ENCODE measurements around the gene COPG1.
A peak's percentile ranks its signal among the peaks of the same experiment; 100 is the strongest.
"Not testable (repeated sequence)": the region's sequence is repeated elsewhere in the genome, so short reads cannot be mapped to it uniquely, and the experiment has no call there.

The COPG1 gene, protein sequence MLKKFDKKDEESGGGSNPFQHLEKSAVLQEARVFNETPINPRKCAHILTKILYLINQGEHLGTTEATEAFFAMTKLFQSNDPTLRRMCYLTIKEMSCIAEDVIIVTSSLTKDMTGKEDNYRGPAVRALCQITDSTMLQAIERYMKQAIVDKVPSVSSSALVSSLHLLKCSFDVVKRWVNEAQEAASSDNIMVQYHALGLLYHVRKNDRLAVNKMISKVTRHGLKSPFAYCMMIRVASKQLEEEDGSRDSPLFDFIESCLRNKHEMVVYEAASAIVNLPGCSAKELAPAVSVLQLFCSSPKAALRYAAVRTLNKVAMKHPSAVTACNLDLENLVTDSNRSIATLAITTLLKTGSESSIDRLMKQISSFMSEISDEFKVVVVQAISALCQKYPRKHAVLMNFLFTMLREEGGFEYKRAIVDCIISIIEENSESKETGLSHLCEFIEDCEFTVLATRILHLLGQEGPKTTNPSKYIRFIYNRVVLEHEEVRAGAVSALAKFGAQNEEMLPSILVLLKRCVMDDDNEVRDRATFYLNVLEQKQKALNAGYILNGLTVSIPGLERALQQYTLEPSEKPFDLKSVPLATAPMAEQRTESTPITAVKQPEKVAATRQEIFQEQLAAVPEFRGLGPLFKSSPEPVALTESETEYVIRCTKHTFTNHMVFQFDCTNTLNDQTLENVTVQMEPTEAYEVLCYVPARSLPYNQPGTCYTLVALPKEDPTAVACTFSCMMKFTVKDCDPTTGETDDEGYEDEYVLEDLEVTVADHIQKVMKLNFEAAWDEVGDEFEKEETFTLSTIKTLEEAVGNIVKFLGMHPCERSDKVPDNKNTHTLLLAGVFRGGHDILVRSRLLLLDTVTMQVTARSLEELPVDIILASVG

DNA sequence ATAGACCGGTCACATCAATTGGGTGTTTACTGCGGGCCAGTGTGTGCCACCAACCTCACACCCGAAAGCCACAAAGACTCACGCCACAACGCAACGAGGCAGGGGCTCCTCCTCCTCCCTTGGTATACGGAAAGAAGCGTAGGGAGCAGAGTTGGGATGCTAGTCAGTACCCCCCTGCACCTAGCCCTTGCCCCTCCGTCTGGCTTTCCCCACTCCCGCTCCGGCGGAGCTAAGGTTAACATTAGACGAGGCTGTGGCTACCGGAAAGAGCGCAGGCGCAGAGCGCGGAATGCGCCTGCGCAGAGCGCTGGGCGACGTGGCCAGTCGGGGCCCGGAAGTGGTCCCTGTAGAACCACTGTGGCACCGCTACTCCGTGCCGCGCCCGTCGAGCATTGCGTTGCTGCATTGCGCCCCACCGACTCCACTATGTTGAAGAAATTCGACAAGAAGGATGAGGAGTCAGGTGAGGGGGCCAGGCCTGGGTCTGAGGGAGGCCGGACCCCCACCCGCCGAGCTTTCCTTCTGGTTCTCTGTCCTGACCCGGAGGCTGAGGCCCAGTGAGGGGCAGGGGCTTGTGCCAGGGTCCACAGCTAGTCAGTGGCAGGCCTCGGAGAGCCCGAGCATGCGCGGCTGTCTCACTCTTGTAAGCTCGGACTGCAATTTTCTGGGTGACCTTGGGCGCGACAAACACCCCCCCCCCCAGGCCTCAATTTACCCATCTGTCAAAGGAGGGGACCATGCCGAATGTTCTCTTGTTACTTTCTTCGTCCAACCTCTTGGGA is at the start of gene COPG1:
TSS of gene COPG1 (plus strand) at position 323 of the 782 bp plus-strand sequence. CDS start at position 427, 104 bp downstream.
- peak; percentile 81 to 84 for DNase-seq (ENCODE audit: low read depth in 1 of 2, low spot score in 1 of 2)

DNA sequence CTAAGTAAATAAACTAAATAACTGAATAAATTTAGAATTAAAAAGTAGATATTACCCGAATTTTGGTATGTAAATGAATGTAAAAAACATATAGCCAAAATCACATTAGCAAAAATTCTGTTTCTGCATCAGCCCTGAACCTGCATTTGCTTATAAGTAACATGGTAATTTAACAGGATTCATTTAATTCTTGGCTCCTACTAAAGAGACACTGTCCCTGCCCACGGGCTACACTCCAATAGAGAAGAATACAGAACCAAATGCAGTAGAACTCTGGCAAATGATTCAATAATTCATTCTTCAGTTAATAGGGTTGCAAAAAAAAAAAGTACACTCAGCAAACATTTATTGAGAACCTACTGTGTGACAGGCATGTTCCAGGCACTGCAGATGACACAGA is 44.9 kb upstream of the COPG1 start:
- no peak for DNase-seq (ENCODE audit: low read depth in 1 of 2, low spot score in 1 of 2)

DNA sequence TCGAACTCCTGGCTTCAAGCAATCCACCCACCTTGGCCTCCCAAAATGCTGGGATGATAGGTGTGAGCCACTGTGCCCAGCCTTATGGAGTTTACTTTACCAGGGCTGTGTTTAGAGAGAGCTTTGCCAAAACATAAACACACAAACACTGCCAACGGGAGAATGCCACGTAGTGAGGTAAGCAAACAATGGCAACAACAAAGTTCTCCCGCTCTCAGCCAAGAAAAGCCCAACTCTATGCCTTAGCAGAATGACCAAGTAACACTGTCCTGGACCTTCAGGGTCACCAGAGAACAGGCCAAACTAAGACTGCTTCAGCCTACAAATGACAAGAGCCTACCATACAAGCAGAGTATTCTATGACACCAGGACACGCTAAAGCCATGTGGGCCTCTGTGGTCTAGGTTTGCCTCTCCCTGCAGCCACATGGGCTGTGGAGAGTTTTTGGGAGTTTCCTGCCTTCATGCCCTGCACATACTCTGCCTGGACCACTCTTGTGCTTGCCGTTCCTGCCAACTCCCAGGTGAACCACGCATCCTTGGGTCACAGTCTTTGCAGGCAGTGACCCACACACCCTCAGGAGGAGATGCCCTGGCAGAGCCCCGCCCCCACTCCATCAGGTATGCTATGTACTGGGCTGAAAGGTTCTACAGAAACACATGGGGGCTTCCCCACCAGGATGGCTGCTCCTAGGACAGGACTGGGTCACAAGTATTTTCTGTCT is 44.1 kb upstream of the COPG1 start:
- no peak for DNase-seq (ENCODE audit: low read depth in 1 of 2, low spot score in 1 of 2)

DNA sequence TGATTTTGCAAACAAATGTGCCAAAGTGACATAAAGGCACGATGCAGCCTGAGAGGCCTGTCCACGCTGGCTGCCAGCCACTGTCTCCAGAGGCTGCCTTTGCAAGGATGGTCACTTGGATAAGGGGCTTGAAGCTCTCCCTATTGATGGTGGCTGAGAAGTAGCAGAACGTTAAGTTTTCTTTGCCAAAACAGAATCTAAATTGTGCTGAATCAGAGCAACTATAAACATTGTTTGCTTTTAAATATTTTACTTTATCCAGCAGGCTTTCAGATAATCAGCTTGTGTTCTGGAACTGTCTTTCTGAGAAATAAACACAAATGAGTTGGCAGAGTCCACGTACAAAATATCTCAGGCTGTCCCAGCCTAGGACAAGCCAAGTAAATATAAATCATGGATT is 41.9 kb upstream of the COPG1 start:
- DNase-seq (ENCODE audit: low read depth in 1 of 2, low spot score in 1 of 2), result no peak

DNA sequence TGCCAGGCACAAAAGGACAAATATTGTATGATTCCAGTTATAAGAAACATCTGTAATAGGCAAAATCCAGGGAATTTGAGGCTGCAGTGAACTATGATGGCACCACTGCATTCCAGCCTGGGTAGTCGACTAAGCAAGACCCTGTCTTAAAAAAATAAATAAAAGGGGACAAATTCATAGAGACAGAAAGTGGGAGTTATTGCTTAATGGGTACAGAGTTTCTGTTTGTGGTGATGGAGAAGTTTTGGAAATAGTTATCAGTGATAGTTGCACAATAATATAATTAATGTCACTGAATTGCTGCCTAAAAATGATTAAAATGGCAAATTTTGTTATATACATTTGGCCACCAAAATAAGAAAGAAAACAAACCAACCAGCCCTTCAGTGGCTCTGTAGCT is 38.1 kb upstream of the COPG1 start:
- DNase-seq (ENCODE audit: low read depth in 1 of 2, low spot score in 1 of 2), result no peak

DNA sequence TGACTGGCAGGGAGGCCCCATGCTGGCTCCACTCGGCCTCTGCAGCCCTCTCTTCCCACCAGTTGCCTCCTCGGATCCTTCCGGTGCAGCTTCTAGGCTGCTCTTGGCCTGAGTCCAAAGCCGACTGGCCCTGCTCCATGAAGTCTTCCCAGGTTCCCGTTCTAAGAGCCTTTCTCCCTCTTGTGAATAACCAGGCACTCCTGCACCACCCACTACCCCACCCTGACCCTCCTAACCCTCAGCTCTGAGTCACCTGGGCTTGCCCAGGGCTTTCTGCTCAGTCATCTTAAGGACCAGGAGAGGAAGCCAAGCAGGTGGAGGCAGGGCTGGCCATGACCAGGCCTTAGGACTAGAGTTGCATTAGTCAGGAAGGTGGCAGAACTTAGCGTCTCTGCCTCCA is 37.6 kb upstream of the COPG1 start:
- DNase-seq (ENCODE audit: low read depth in 1 of 2, low spot score in 1 of 2), result no peak

DNA sequence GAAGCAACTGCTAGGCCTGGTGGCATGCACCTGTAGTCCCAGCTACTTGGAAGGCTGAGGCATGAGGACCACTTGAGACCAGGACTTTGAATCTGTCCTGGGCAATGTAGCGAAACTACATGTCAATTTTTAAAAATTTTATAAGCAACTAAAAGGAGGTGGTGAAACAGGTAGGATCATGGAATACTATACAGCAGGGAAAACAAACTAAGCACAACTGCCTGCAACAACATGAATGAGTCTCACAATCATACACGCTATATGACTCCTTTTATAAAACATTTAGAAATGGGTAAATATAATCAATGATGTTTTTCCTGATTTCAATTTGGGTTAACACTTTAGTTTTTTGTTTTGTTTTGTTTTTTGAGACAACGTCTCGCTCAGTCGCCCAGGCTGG is 36.2 kb upstream of the COPG1 start:
- no peak for DNase-seq (ENCODE audit: low read depth in 1 of 2, low spot score in 1 of 2)

DNA sequence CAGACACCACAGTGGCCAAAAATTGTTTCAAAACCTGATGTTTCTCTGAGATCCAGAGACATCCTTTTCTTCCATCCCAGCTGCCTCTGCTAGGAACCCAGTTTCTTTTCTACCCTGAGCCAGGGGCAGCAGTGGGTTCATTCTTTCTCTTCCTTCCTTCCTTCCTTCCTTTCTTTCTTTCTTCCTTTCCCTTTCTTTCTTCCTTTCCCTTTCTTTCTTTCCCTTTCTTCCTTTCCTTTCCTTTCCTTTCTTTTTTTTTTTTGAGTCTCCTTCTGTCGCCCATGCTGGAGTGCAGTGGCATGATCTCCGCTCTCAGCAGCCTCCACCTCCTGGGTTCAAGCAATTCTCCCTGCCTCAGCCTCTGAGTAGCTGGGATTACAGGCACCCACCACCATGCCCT is 30.7 kb upstream of the COPG1 start:
- no peak for DNase-seq (ENCODE audit: low read depth in 1 of 2, low spot score in 1 of 2)

DNA sequence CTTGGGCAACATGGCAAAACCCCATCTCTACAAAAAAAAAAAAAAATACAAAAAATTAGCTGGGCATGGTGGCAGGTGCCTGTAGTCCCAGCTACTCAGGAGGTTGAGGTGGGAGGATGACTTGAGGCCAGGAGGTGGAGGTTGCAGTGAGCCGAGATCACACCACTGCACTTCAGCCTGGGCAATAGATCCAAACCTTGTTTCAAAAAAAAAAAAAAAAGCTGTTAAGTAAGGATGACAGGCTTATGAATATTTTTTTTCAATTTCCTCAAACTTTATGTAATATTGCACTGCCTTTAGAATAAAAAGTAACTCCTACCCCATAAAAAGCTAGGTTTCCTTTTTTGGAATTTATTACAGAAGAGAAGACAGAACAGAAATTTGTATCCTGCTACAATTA is 25.0 kb upstream of the COPG1 start:
- not testable (repeated sequence) for DNase-seq (ENCODE audit: low read depth in 1 of 2, low spot score in 1 of 2)

DNA sequence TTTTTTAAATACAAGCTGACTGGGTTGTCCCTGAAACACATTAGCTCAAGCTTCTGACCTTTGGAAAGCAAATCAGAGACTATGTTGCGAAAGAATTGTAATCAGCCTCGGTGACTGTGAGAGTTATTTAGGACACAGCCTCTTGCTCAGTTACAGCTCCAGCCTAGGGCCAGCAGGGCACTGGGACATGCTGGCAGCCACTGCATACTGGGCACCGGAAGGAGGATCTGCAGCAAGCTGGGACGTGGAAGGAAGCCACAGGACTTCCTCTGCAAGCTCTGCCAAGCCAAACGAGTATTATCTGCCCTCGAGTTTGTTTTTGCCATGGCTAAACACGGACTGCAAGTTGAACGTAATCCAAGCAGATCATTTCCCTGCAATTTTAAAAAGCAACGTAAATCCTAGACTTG is 24.4 kb upstream of the COPG1 start:
- DNase-seq (ENCODE audit: low read depth in 1 of 2, low spot score in 1 of 2), result no peak

DNA sequence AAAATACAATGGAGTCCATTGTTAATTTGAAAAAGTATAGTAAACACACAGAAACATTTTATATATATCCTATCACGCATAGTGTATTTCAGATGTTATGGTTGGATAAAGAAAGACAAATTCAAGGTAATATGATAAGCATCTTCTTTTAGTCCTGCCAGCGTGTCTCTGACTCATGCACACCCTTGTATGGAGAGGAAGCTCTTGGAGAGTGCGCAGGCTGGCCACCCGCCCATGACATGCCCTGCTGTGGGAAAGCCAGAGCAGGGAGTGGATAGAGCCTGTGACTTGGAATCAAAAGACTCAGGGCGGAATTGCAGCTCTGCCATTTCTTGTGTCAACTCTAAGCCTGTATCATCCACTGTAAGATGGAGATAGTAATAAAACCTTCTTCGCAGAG is 23.0 kb upstream of the COPG1 start:
- no peak for DNase-seq (ENCODE audit: low read depth in 1 of 2, low spot score in 1 of 2)

DNA sequence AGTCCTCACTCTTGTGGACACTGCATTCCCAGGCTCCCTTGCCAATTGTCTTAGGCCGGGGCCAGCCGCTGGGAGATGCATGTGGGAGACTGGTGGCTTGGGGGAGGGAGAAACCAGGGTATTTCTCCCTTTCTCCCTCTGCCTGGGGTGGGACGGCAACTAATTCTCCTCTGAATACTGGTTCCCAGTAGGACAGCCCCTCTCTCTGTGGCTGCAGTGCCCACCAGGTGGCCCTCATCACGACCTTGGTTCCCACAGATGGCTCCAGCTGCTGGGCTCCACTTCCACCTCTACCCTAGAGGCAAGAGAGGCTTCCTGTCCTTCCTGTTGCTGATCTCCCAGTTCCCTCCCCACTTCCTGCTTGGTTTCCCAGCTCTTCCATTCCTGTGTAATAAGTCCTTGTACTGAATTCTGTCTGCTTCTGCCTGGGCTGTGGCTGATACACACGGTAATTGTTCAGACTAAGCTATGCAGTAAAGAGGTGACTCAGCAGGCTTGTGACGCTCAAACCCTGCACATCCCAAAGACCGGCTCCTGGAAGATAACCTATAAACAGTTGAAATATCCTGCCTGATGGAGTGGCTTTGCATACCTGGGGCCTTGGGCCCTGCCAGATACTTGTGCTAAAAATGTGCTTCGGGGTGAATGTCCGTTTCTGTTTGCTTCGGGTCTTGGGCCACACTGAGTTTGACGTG is 20.4 kb upstream of the COPG1 start:
- DNase-seq (ENCODE audit: low read depth in 1 of 2, low spot score in 1 of 2), result no peak

DNA sequence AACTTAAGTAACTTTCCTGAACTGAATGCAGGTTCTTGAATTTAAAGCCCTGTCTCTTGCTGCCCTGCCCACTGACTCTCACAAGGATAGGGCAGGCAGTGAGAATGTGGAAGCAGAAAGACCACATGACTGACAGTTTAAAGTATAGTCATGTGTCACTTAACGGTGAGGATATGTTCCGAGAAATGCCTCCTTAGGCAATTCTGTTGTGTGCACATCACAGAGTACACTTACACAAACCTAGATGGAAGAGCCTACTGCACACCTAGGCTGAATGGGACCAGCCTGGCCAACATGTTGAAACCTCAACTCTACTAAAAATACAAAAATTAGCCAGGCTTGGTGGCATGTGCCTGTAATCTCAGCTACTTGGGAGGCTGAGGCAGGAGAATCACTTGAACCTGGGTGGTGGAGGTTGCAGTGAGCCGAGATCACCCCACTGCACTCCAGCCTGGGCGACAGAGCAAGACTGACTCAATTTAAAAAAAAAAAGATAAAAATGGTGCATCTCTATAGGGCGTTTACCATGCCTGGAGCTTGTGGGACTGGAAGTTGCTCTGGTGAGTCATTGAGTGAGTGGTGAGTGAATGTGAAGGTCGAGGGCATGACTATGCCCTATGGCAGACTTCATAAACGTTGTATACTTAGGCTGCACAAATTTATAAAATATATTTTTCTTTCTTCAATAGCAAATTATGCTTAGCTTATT is 18.9 kb upstream of the COPG1 start:
- no peak for DNase-seq (ENCODE audit: low read depth in 1 of 2, low spot score in 1 of 2)

DNA sequence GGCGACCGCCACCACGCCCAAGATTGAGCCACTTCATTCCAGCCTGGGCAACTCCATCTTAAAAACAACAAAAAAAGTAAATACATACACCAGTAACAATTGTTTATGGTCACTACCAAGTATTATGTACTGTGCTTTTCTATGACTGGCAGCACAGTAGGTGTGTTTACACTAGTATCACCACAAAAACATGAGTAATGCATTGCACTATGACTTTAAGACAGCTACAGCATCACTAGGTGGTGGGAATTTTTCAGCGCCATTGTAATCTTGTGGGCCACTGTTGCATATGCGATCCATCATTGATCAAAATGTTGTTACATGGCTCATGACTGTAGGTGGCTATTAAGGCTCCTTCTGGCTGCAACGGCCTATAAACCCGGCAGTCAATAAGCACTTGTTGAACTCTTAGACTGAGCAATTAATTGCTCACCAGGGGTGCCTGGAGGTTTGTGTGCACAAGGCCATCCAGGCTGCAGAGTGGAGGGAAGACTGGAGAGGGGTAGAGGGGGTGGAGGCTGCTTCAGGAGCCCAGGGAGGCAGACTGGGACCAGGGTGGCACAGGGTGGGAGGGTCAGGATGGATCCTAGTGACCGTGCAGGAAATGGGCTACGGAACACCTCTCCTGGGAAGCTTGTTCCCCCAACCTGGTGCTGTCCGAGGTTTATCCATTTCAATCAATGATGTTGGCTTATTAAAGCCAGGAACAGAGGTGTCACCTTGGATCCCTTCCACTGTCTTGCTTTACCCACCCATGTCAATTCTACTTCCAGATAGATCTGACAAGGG is 17.9 kb upstream of the COPG1 start:
- DNase-seq (ENCODE audit: low read depth in 1 of 2, low spot score in 1 of 2), result no peak

DNA sequence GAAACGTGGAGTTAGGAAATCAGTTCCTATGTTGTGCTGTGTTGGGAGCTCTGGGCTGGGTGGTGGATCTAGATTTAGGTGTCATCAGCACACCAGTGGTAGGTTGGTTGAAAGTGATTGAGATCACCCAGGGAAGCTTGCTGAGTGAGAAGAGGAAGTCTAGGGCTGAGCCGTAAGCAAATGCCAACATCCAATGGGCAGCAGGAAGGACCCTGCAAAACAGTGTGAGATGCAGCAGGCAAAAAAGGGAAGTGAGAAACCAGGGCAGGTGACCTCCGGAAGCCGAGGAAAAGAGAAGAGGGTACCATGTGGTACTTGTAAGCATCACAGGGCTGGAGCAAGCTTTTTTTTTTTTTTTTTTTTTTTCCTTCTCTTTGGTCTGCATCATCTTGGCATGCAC is 15.9 kb upstream of the COPG1 start:
- no peak for DNase-seq (ENCODE audit: low read depth in 1 of 2, low spot score in 1 of 2)

DNA sequence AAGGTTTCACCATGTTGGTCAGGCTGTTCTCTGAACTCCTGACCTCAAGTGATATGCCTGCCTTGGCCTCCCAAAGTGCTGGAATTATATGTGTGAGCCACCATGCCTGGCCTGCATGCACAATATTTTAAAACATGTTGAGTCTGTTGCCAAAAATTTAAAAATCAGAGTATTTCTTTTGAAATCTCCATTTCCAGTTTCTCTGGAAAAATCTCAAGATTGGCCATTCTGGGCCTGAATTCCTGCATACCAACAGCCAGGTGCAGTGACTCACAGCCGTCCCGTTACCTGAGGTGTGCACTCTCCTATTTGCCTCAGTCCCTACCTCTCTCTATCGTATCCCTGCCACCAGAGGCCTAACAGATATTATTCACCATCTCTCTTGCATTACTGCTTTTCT is 15.0 kb upstream of the COPG1 start:
- no peak for DNase-seq (ENCODE audit: low read depth in 1 of 2, low spot score in 1 of 2)

DNA sequence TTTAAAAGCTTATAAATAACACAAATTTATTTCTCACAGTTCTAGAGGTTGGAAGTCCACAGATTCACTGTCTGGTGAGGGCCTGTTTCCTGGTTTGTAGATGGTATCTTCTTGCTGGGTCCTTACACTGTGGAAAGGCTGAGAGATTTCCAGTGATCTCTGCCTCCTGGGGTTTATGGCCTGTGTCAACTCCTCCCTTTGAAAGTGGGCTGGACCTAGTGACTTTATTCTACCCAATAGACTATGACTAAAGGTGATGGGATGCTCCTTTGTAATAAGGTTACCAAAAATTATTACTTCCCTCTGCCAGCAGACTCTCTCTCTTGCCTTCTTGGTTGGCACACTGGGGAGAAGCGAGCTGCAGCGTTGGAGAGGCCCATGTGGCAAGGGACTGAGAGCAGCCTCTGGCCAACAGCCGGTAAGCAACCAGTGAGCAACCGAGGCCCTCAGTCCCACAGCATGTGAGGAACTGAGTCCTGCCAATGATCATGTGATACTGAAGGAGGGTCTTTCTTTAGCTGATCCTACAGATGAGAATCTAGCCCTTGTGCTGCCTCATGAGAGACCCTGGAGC is 14.0 kb upstream of the COPG1 start:
- no peak for DNase-seq (ENCODE audit: low read depth in 1 of 2, low spot score in 1 of 2)

DNA sequence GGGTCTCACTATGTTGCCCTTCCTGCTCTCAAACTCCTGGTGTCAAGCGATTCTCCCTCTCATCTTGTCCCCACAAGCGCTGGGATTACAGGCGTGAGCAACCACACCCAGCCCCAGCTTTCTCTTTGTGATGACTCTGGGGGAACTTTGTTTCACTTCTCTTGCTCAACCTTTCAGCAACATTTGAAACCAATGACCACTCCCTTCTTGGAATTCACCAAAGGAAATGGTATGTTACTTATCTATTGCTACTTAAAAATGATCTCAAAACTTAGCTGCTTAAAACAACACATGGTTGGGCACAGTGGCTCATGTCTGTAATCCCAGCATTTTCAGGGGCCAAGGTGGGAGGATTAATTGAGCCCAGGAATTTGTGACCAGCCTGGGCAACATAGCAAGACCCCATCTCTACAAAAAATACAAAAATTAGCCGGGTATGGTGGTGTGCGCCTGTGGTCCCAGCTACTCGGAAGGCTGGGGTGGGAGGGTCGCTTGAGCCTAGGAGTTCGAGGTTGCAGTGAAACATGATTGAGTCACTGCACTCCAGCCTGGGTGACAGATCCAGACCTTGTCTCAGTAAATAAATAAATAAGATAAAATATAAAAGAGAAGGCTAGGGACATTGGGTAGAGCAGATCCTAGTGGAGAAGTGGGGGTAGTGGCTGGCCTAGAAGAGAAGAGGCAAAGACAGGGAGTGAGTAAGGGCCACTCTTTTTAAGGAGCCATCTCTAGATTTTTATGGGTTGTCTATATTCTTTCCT is 10.3 kb upstream of the COPG1 start:
- DNase-seq (ENCODE audit: low read depth in 1 of 2, low spot score in 1 of 2), result no peak

Data from stimulated activated CD4-positive, alpha-beta T cell treated with anti-CD3 and anti-CD28 coated beads, Interleukin-15, amount 100 ng/mL, for 1 hour (primary cell).